OCI-LY7 (cell line): ENCODE measurements around the gene EGLN3. TPM values are rescaled to one million over a fixed set of nuclear protein-coding genes. Genes with fewer than 3 reads are reported as not detected.

Source experiments
- BruUV-seq: library from RNA; stranded (reverse); fragments of 400-500 nt; replicated peaks from 2 replicates; lab custom pipeline; 2021; lab: Mats Ljungman, UMichigan
- CTCF ChIA-PET: fragments of 300-600 bp; sonication (Branson Sonifier 250); formaldehyde crosslinking; loops from one replicate; lab custom pipeline; 2022; ENCODE audit warnings: antibody characterized with exemption; ENCODE audit not compliant: unreplicated experiment; lab: Charles Lee
- POLR2A ChIA-PET: fragments of 300-600 bp; sonication (Branson Sonifier 250); formaldehyde crosslinking; loops from one replicate; lab custom pipeline; 2022; ENCODE audit warnings: antibody characterized with exemption; lab: Charles Lee
- DNase-seq: peaks from one replicate; pipeline ENCODE4 v3.0.0-alpha.2; 2015; ENCODE audit warnings: low spot score
- H2AFZ ChIP-seq: fragments of 200-600 bp; sonication (generic), shearing (Covaris generic); 2 replicates; pipeline ENCODE4 v1.6.1; 2014; ENCODE audit warnings: mild to moderate bottlenecking, antibody characterized with exemption, low read length, moderate library complexity
- H3K27ac ChIP-seq: fragments of 200-600 bp; sonication (generic); 2 replicates; pipeline ENCODE4 v1.5.1; 2014; ENCODE audit warnings: mixed run types, low read depth, mild to moderate bottlenecking, moderate library complexity, low read length, inconsistent platforms; ENCODE audit not compliant: poor library complexity, severe bottlenecking
- H3K36me3 ChIP-seq: fragments of 200-600 bp; sonication (generic); 2 replicates; pipeline ENCODE4 v1.6.1; 2014; ENCODE audit warnings: mild to moderate bottlenecking, antibody characterized with exemption, low read length, moderate library complexity, mixed read lengths; ENCODE audit not compliant: insufficient read depth
- H3K4me1 ChIP-seq: fragments of 200-600 bp; sonication (generic); 2 replicates; pipeline ENCODE4 v1.5.1; 2014; ENCODE audit warnings: mild to moderate bottlenecking, low read length; ENCODE audit not compliant: insufficient read depth, poor library complexity, severe bottlenecking
- H3K4me2 ChIP-seq: fragments of 200-600 bp; sonication (generic); 2 replicates; pipeline ENCODE4 v1.6.1; 2014; ENCODE audit warnings: mild to moderate bottlenecking, low read length
- H3K4me3 ChIP-seq: fragments of 200-600 bp; sonication (generic); 2 replicates; pipeline ENCODE4 v1.5.1; 2014; ENCODE audit warnings: mild to moderate bottlenecking, low read depth, low read length; ENCODE audit not compliant: poor library complexity, severe bottlenecking
- H3K79me2 ChIP-seq: fragments of 200-600 bp; sonication (generic); 2 replicates; pipeline ENCODE4 v1.6.1; 2016; ENCODE audit warnings: low read depth, mild to moderate bottlenecking, low read length, moderate library complexity, mixed read lengths; ENCODE audit not compliant: insufficient read depth
- H3K9me2 ChIP-seq: fragments of 200-600 bp; sonication (generic); 2 replicates; pipeline ENCODE4 v1.6.1; 2016; ENCODE audit warnings: mild to moderate bottlenecking, low read length, mixed read lengths; ENCODE audit not compliant: insufficient read depth
- H3K9me3 ChIP-seq: fragments of 200-600 bp; sonication (generic); 2 replicates; pipeline ENCODE4 v1.6.1; 2014; ENCODE audit warnings: mild to moderate bottlenecking, mixed run types, low read length, mixed read lengths
- H4K20me1 ChIP-seq: fragments of 200-600 bp; sonication (generic); 2 replicates; pipeline ENCODE4 v1.6.1; 2014; ENCODE audit warnings: mild to moderate bottlenecking, antibody characterized with exemption, low read length, moderate library complexity, mixed read lengths; ENCODE audit not compliant: insufficient read depth
- EZH2phosphoT487 ChIP-seq: fragments of 200-600 bp; sonication (generic); IDR thresholded peaks from 2 replicates; pipeline ENCODE4 v1.6.1; 2018; ENCODE audit warnings: low read depth, borderline replicate concordance, mild to moderate bottlenecking, mixed run types, antibody characterized with exemption, low read length, moderate library complexity, mixed read lengths
- intact Hi-C: fragments of 100-400 bp; cut with micrococcal nuclease; formaldehyde crosslinking; loops from one replicate; pipeline ENCODE4 v1.10.0; 2022; ENCODE audit not compliant: unreplicated experiment
- total RNA-seq, 2 experiments: library from RNA; depleted of rRNA in 1 of 2; stranded (reverse); fragments of >200 nt in 1 of 2; shearing (Covaris generic) in 1 of 2; gene quantifications; 2 replicates each; pipeline ENCODE4 v1.2.3, GENCODE V29; 2014 to 2022
- TF ChIP-seq, protein P1 (sequence below): fragments of 200-600 bp; sonication (generic); conservative IDR thresholded peaks from 2 replicates; pipeline ENCODE4 v1.5.1; 2014; ENCODE audit warnings: mild to moderate bottlenecking, antibody characterized with exemption, low read length, moderate library complexity, mixed read lengths

EGLN3 gene
- total RNA-seq, 2 experiments from 2014 or later, result not detected

GRCh38 chr14:33879684-33880286, 71.1 kb downstream of the EGLN3 start:
- H3K4me1 ChIP-seq, result no peaks in the 10 kb centered on the region
- no peak for DNase-seq
- no peaks in the 10 kb centered on the region for H3K36me3 ChIP-seq
- no peaks in the 10 kb centered on the region for H3K9me2 ChIP-seq
- no peak overlapping the region for H2AFZ ChIP-seq
- intact Hi-C loops, result no loop called here
- no peaks in the 10 kb centered on the region for H3K79me2 ChIP-seq
- H4K20me1 ChIP-seq, result no peaks in the 10 kb centered on the region
- no peak overlapping the region for H3K27ac ChIP-seq
- H3K4me3 ChIP-seq, result no peak overlapping the region
- H3K9me3 ChIP-seq, result peaks cover 5% of the 10 kb centered on the region
- POLR2A ChIA-PET, result no interaction called here
- CTCF ChIA-PET, result no interaction called here
- TF ChIP-seq EZH2phosphoT487, result no peak
- TF ChIP-seq, protein P1, sequence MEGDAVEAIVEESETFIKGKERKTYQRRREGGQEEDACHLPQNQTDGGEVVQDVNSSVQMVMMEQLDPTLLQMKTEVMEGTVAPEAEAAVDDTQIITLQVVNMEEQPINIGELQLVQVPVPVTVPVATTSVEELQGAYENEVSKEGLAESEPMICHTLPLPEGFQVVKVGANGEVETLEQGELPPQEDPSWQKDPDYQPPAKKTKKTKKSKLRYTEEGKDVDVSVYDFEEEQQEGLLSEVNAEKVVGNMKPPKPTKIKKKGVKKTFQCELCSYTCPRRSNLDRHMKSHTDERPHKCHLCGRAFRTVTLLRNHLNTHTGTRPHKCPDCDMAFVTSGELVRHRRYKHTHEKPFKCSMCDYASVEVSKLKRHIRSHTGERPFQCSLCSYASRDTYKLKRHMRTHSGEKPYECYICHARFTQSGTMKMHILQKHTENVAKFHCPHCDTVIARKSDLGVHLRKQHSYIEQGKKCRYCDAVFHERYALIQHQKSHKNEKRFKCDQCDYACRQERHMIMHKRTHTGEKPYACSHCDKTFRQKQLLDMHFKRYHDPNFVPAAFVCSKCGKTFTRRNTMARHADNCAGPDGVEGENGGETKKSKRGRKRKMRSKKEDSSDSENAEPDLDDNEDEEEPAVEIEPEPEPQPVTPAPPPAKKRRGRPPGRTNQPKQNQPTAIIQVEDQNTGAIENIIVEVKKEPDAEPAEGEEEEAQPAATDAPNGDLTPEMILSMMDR, result no peak
- H3K4me2 ChIP-seq, result no peak overlapping the region
- BruUV-seq, result no TSS peak

- Histone ChIP-seq H3K9me2 (no peaks in the 10 kb centered on the region), H3K4me3 (no peak overlapping the region), H3K4me1 (no peaks in the 10 kb centered on the region), H3K27ac (no peak overlapping the region), H3K4me2 (no peak overlapping the region), H3K36me3 (no peaks in the 10 kb centered on the region), H4K20me1 (no peaks in the 10 kb centered on the region), H3K9me3 (peaks cover 8% of the 10 kb centered on the region), H2AFZ (no peak overlapping the region), H3K79me2 (no peaks in the 10 kb centered on the region)
- intact Hi-C loops, result no loop called here
- BruUV-seq, result no TSS peak
- ChIA-PET CTCF (no interaction called here), POLR2A (interaction anchor here (0.6 to 1.6 kb wide), 4 partner anchors 9 to 48 kb away, joined by 3 read pairs; no protein-coding TSS in a partner anchor)
- DNase-seq, result no peak
- TF ChIP-seq, protein P1, result no peak
- no peak for TF ChIP-seq EZH2phosphoT487
These were observed 74.6 kb downstream of the EGLN3 start for GRCh38 chr14:33876274-33876673.
